Measurements from ENCODE around the gene MAOA. TPM values are rescaled to one million over a fixed set of nuclear protein-coding genes. Genes with fewer than 3 reads are reported as not detected.

Gene MAOA
- total and polyA plus RNA-seq, 2 of the 13 experiments (the other 11 are each of a cell fraction or from before 2014, with no cell fraction given): 13.4 to 14.7 TPM

- TF ChIP-seq AHDC1 (CRISPR knock-in tag; IDR thresholded peaks at IDR 0.05; ENCODE audit: borderline replicate concordance) (no peak), SOX6 (IDR thresholded peaks at IDR 0.05) (no peak), SOX6 (CRISPR knock-in tag; IDR thresholded peaks at IDR 0.05) (peak; percentile 69), SAP130 (CRISPR knock-in tag; IDR thresholded peaks at IDR 0.05; ENCODE audit: low read depth) (peak; percentile 28; the same call in 1 of the 2 replicates), ZNF580 (CRISPR knock-in tag; IDR thresholded peaks at IDR 0.05; ENCODE audit: borderline replicate concordance, low read depth) (no peak), ATF7-NPFF (CRISPR knock-in tag; IDR thresholded peaks at IDR 0.05; ENCODE audit: low read depth) (no peak), ZNF746 (CRISPR knock-in tag; IDR thresholded peaks at IDR 0.05) (no peak), FOXP1 (IDR thresholded peaks at IDR 0.05) (no peak), FOXP1 (CRISPR knock-in tag; IDR thresholded peaks at IDR 0.05) (0 out of 2 replicates have a peak, but pooled peaks have one; percentile 7), SMYD3 (CRISPR knock-in tag; IDR thresholded peaks at IDR 0.05) (no peak), ZNF720 (CRISPR knock-in tag; IDR thresholded peaks at IDR 0.05) (no peak), SUZ12 (IDR thresholded peaks at IDR 0.05; ENCODE audit: low read depth, low read length) (no peak), ZNF431 (CRISPR knock-in tag; IDR thresholded peaks at IDR 0.05; ENCODE audit: borderline replicate concordance, low read depth) (no peak), PRPF4 (IDR thresholded peaks at IDR 0.05; ENCODE audit: low read depth, low read length, poor library complexity, severe bottlenecking) (no peak), ZNF670 (CRISPR knock-in tag; IDR thresholded peaks at IDR 0.05; ENCODE audit: borderline replicate concordance) (no peak), ZNF609 (CRISPR knock-in tag; IDR thresholded peaks at IDR 0.05; ENCODE audit: borderline replicate concordance) (peak; percentile 19; the same call in 1 of the 2 replicates), MNT (IDR thresholded peaks at IDR 0.05) (no peak), ZNF564 (CRISPR knock-in tag; IDR thresholded peaks at IDR 0.05) (no peak), SALL2 (CRISPR knock-in tag; IDR thresholded peaks at IDR 0.05) (no peak)
Observed at GRCh38 chrX:43703211-43703791, 47.2 kb downstream of the MAOA start (continued).
